Heart right ventricle (tissue), 16 donors: ENCODE results near the gene AGBL4. TPM values are rescaled to one million over a fixed set of nuclear protein-coding genes. Genes with fewer than 3 reads are reported as not detected.

Source experiments
- ATAC-seq, 8 donors: fragments of 200-7000 bp; cut with Tn5 transposase; one replicate each; pipeline ENCODE4 v1.9.1; 2020; ENCODE audit warnings: mild to moderate bottlenecking in 8 of 8, moderate library complexity in 8 of 8, moderate number of reproducible peaks in 1 of 8
- DNase-seq, 2 donors: peaks; one replicate each; pipeline ENCODE4 v3.0.0-alpha.2; 2020
- H3K27ac ChIP-seq, 10 donors: fragments of 200-600 bp; sonication (generic) in 2 of 10; one replicate each; pipeline versions ENCODE4 v1.5.0 to v1.8.0; 2020 to 2022; ENCODE audit warnings: mild to moderate bottlenecking in 3 of 10
- H3K27me3 ChIP-seq, 7 donors: fragments of 200-600 bp; one replicate each; pipeline ENCODE4 v1.8.0; 2021 to 2022; ENCODE audit warnings: mild to moderate bottlenecking in 2 of 7
- H3K36me3 ChIP-seq, 9 donors: fragments of 200-600 bp; sonication (generic) in 1 of 9; one replicate each; pipeline versions ENCODE4 v1.5.0 to v1.8.0; 2020 to 2022; ENCODE audit warnings: mild to moderate bottlenecking in 2 of 9
- H3K4me1 ChIP-seq, 9 donors: fragments of 200-600 bp; sonication (generic) in 1 of 9; one replicate each; pipeline versions ENCODE4 v1.5.0 to v1.8.0; 2020 to 2022; ENCODE audit warnings: mild to moderate bottlenecking in 4 of 9
- H3K4me3 ChIP-seq, 10 donors: fragments of 200-600 bp; sonication (generic) in 2 of 10; one replicate each; pipeline versions ENCODE4 v1.5.0 to v1.8.0; 2020 to 2022; ENCODE audit warnings: mild to moderate bottlenecking in 7 of 10, moderate library complexity in 2 of 10
- H3K9me3 ChIP-seq, 11 donors: fragments of 200-600 bp in 10 of 11; sonication (generic) in 2 of 11; one replicate each; pipeline versions ENCODE4 v1.5.0 to v1.8.0; 2013 to 2022; ENCODE audit warnings: mild to moderate bottlenecking in 2 of 11, control low read depth in 1 of 11, moderate library complexity in 1 of 11
- WGBS, 2 donors: extraction: QIAGEN DNeasy Blood & Tissue Kit; methylation state at CpG; one replicate each; pipeline ENCODE4 v1.1.7; 2013; ENCODE audit warnings: inconsistent platforms in 1 of 2; 5-methylcytosine and 5-hydroxymethylcytosine counted together
- intact Hi-C, 10 donors: fragments of 100-400 bp; cut with DNase I; formaldehyde crosslinking; loops; one replicate each; pipeline versions ENCODE4 v1.11.1 to v1.14.2; 2022
- polyA plus RNA-seq, 2 donors: library from polyadenylated mRNA; stranded (reverse); fragments of 200-250 nt; gene quantifications; one replicate each; pipeline ENCODE4 v1.2.3, GENCODE V29; 2013
- total RNA-seq, 10 donors: library from RNA; stranded (reverse); fragmentation: NEBNext Ultra II Directional in 3 of 10; extraction: Animal tissue kit (Norgen Biotek cat#: 25700) in 3 of 10; gene quantifications; one replicate each; pipeline versions ENCODE4 v1.2.1 to v1.2.4, GENCODE V29; 2021 to 2023
- TF ChIP-seq, protein P1 (sequence below), 9 donors: fragments of 200-600 bp; sonication (generic) in 2 of 9; IDR thresholded peaks; one replicate each; pipeline versions ENCODE4 v1.5.0 to v1.8.0; 2021 to 2022; ENCODE audit warnings: antibody characterized with exemption in 9 of 9, mild to moderate bottlenecking in 5 of 9, moderate library complexity in 1 of 9
- donor health status: Arrhythmogenic right ventricular cardiomyopathy.
- donor health status: ischemic (EF 13 %, LVEDD 7.1; RV severe dilation, severe dysfunction).
- donor health status: healthy with polysubstance abuse.
- donor health status: DM: no; HTN: yes; CAD: no.
- donor health status: DM: no; HTN: no; CAD: no.
- donor health status: ischemic (EF 25% LVEDD 6.9; RV normal size, moderate dysfunction).
- donor health status: ischemic (EF 25% LVEDD 5.7; RV mildly dilated, moderate dysfunction).
- donor health status: healthy.
- donor health status: DM: yes; HTN: yes; CAD: no.
- donor health status: Ischemic cardiomyopathy.
- donor health status: ischemic (EF 35%, LVEDD 5.7; RV mildly dilated, moderate dysfunction).
- donor health status: nonischemic (EF 11% LVEDD 7.7; RV severe dilation, severe dysfunction).
- donor health status: DM: yes; HTN: yes; CAD: no.
- donor health status: PGD.
- donor health status: ischemic (EF 29% LVEDD 5.4; RV normal size, mild dysfunction).
- donor health status: nonischemic (EF 23%, LVEDD 6.1; RV moderate dilation, normal function).

Gene AGBL4
- total and polyA plus RNA-seq, 12 donors: 0.04 to 0.93 (median 0.46) TPM; not detected in 2

DNA sequence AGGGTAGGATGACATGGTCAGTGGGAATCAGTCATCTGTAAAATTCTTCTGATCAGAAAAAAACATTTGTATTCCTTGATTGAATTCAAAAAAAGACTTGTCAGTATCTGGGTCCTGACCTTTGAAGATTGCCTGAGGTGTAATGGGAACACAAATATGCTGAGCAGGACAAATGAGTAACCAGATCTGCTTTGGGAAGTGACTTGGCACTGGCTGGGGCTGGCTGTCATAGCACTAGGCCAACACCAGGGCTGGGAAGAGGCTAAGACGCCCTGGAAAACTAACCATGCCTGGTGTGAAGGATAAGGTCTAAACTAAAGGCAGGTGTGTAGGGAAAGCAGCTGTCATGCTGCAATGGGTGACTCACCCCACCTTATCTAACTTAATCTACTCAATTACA, 794.2 kb downstream of the AGBL4 start:
- Histone ChIP-seq H3K4me1 (no peaks in the 10 kb centered on the region), H3K9me3 (no peaks in the 10 kb centered on the region), H3K4me3 (no peak overlapping the region), H3K27ac (no peak overlapping the region), H3K27me3 (peaks cover 0 to 5% (median 0%) of the 10 kb centered on the region in 7 donors), H3K36me3 (no peaks in the 10 kb centered on the region)
- no peak for ATAC-seq
- intact Hi-C loops: no loop called here
- TF ChIP-seq, protein P1, sequence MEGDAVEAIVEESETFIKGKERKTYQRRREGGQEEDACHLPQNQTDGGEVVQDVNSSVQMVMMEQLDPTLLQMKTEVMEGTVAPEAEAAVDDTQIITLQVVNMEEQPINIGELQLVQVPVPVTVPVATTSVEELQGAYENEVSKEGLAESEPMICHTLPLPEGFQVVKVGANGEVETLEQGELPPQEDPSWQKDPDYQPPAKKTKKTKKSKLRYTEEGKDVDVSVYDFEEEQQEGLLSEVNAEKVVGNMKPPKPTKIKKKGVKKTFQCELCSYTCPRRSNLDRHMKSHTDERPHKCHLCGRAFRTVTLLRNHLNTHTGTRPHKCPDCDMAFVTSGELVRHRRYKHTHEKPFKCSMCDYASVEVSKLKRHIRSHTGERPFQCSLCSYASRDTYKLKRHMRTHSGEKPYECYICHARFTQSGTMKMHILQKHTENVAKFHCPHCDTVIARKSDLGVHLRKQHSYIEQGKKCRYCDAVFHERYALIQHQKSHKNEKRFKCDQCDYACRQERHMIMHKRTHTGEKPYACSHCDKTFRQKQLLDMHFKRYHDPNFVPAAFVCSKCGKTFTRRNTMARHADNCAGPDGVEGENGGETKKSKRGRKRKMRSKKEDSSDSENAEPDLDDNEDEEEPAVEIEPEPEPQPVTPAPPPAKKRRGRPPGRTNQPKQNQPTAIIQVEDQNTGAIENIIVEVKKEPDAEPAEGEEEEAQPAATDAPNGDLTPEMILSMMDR (IDR thresholded peaks at IDR 0.05): no peak
- 57 to 72% methylated on average over 1 of the region's 1 CpG for WGBS, 2 donors
- no peak for DNase-seq

DNA sequence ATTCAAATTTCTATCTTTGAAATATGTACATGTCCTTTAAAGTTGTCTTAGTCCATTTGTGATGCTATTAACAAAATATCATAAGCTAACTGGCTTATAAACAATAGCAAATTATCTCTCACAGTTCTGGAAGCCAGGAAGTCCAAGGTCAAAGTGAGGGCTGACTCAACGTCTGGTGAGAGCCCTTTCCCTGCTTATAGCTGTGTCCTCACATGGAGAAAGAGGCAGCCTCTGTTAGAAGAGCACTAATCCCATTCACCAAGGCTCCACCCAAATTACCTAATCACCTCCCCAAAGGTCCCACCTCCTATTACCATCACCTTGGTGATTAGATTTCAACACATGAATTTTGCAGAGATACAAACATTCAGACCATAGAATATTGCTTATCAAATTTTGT, 797.0 kb downstream of the AGBL4 start:
- WGBS, 2 donors: 15 to 40% methylated on average over 1 of the region's 1 CpG
- Histone ChIP-seq H3K36me3 (no peaks in the 10 kb centered on the region), H3K4me3 (no peak overlapping the region), H3K27ac (no peak overlapping the region), H3K27me3 (no peaks in the 10 kb centered on the region), H3K9me3 (no peaks in the 10 kb centered on the region), H3K4me1 (no peaks in the 10 kb centered on the region)
- intact Hi-C loops: no loop called here
- DNase-seq (no peak), ATAC-seq (no peak)
- TF ChIP-seq, protein P1 (IDR thresholded peaks at IDR 0.05): no peak

DNA sequence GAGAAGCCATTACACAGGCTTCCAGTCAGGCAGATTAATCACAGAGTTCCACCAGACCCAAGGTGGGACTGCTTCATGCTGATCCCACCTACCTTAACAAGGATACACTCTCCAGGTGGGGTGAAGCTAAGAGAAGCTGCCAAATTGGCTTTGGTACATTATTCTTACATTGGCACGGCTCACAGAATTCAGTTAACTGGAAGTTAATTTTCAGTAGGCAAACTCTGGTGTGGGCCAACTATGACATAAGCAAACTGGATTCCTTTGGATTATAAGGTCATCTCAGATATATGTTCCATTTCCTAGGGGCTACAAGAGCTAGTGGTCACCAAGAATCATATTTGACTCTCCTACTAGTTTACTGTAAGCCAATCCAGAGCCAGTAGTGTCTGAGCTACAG, 798.3 kb downstream of the AGBL4 start:
- intact Hi-C loops: no loop called here
- H3K27me3 ChIP-seq: no peaks in the 10 kb centered on the region

DNA sequence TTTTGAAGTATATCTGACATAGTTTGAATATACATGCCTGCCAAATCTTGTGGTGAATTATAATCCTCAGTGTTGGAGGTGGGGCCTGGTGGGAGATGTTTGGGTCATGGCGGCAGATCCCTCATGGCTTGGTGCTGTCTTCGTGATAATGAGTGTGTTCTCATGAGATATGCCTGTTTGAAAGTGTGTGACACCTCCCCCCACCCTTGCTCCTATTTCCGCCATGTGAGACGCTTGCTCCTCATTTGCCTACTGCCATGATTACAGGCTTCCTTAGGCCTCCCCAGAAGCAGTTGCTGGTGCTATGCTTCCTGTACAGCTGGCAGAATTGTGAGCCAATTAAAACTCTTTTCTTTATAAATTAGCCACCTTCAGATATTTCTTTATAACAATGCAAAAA, 810.5 kb downstream of the AGBL4 start:
- no peak for DNase-seq
- intact Hi-C loops: no loop called here
- TF ChIP-seq, protein P1 (IDR thresholded peaks at IDR 0.05): no peak
- Histone ChIP-seq H3K4me1 (no peaks in the 10 kb centered on the region), H3K9me3 (no peaks in the 10 kb centered on the region), H3K4me3 (no peak overlapping the region), H3K27ac (no peak overlapping the region), H3K27me3 (no peaks in the 10 kb centered on the region), H3K36me3 (no peaks in the 10 kb centered on the region)
- ATAC-seq: no peak
- WGBS, 2 donors: 62 to 65% methylated on average over 4 of the region's 4 CpGs

More for the DNA sequence above, 798.3 kb downstream of the AGBL4 start:
- TF ChIP-seq, protein P1 (IDR thresholded peaks at IDR 0.05): no peak
- ATAC-seq (no peak), DNase-seq (no peak)
- Histone ChIP-seq H3K27ac (no peak overlapping the region), H3K4me1 (no peaks in the 10 kb centered on the region), H3K9me3 (no peaks in the 10 kb centered on the region), H3K36me3 (no peaks in the 10 kb centered on the region), H3K4me3 (no peak overlapping the region)
- 82 to 83% methylated on average over 1 of the region's 1 CpG for whole genome bisulfite sequencing, 2 donors
